GM10266 (cell line): ENCODE data around the gene ACP4.

ENCODE experiments used
- DNase-seq: peaks from one replicate; pipeline ENCODE4 v3.0.0; 2012; ENCODE audit errors: extremely low spot score
- TF ChIP-seq, protein P1 (sequence below): IDR thresholded peaks from 2 replicates; pipeline ENCODE4 v1.5.1; 2012; ENCODE audit warnings: mild to moderate bottlenecking, low read depth; ENCODE audit not compliant: control insufficient read depth, insufficient read depth; ENCODE audit errors: missing control alignments

Gene ACP4

DNA sequence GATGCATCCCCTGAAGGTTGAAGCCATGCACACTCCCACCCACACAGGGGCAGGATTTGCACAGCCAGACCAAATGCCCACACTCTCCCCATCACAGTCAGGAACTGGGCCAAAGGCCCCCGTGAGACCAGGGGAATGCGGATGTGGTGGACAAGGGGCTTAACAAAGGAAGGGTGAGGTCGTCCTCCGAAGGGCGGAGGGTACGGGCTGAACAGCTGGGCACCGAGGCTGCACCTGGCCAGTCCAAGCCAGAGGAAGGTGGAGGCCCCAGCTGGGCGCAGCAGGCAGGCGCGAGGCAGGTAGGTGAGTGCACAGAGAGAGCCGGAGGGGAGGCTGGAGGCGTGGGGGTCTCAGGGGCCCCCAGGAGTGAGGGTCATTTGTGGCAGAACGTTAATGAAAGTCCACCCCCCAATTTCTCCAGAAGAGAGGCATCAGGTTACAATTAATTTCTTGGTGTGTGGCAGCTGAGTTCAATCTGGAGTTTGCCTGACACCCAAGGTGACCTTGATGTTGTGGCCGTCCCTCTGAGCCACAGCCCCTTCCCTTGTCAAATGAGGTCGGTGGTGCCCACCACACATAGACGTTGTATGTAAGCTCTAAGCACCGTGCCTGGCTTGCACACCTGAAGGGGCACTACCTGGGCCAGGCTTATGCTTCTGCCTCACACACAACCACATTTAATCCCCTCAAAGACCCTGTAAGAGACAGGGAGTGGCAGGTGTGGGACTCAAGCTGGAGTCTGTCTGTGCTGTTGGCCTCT, 40.2 kb downstream of the ACP4 start:
- TF ChIP-seq, protein P1, sequence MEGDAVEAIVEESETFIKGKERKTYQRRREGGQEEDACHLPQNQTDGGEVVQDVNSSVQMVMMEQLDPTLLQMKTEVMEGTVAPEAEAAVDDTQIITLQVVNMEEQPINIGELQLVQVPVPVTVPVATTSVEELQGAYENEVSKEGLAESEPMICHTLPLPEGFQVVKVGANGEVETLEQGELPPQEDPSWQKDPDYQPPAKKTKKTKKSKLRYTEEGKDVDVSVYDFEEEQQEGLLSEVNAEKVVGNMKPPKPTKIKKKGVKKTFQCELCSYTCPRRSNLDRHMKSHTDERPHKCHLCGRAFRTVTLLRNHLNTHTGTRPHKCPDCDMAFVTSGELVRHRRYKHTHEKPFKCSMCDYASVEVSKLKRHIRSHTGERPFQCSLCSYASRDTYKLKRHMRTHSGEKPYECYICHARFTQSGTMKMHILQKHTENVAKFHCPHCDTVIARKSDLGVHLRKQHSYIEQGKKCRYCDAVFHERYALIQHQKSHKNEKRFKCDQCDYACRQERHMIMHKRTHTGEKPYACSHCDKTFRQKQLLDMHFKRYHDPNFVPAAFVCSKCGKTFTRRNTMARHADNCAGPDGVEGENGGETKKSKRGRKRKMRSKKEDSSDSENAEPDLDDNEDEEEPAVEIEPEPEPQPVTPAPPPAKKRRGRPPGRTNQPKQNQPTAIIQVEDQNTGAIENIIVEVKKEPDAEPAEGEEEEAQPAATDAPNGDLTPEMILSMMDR, result no peak
- DNase-seq, result no peak

DNA sequence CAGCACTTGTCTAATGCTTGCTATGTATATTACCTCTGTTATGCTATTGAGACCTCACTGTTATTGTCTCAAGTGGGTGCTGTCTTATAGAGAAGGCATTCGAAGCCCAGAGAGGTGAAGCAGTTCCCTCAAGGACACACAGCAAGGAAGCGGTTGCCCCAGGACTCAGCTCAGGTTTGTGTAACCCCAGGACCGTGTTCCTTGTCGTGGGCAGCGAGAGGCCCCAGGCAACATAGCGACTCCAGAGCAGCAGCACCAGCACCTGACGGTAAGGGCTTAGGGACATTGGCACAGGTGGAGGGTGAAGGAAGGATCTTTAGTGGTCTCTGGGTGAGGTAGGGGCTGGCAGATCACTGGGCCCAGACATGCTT, 40.8 kb downstream of the ACP4 start:
- DNase-seq, result no peak
- TF ChIP-seq, protein P1, result no peak

DNA sequence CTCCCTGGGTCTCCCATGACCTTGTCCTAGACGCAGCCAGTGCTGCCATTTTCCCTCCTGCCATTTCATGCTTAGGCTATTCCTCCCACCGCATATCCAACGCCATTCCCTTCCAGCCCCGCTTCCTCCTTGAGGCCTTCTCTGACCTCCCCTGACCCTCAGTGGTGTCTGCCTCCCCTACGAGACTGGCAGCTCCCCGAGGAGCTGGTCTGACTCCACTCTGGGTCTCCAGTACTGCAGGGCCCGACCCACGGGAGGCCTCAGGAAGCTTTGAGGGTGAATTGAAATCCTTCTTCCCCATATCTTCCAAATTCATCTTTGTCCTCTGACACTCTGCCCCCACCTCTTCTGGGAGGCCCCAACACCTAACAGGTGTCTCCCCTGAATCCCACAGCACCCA, 42.5 kb downstream of the ACP4 start:
- TF ChIP-seq, protein P1, result no peak
- DNase-seq, result no peak

DNA sequence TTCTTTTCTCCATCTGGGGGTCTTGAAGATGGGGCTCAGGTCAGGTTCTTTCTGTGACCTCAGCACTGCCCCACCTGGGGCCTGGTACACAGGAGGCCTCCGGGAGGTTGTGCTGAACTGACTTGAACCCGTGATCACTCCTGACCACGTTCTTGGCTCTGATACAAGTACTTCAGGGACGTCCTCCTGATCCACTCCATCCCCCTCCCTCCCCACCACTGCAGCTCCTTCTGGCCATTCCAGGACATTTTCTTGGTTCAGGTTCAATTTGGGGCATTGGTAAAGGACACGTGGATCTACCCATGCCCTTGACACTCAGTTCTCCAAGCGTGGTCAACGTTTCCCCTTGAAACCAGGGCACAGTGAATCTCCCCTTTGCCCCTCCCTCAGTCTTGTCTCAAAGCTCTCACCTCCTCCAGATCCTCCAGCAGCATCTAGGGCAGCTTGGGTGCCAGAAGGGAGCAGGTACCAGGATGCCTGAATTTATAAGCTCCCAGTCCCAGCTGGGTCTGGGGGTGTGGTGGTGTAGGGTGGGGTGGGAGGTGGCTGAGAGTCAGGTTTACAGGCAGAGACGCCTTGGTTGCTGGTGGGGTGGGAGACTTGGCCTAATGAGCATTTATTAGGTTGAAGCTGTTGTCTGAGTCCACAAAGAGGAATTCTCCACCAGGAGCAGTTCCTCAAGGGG, 43.0 kb downstream of the ACP4 start, which contains the start of gene KLK15:
Gene KLK15, minus strand, starts transcription at position 458 of the 685 bp plus-strand sequence. CDS start 2,082 bp downstream, outside the sequence.
- DNase-seq, result no peak

DNA sequence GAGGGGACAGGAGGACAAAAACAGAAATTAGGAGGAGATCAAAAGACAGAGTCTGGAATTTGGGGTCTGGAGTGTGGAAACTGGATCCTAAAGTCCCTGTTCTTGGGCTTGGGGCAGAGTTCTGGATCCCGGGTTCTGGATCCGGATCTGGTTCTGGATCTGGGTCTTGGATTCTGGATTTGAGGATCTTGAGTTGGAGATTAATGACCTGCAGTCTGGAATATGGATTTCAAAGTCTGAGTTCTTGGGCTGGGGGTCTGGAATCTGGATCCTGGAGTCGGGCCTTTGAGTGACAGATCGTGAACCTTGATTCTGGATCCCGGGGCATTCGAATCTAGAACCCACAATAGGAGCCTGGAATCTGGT, 43.6 kb downstream of the ACP4 start:
- DNase-seq, result no peak
- TF ChIP-seq, protein P1, result no peak

More for the DNA sequence above, 43.0 kb downstream of the ACP4 start, which contains the start of gene KLK15:
- TF ChIP-seq, protein P1, result no peak

DNA sequence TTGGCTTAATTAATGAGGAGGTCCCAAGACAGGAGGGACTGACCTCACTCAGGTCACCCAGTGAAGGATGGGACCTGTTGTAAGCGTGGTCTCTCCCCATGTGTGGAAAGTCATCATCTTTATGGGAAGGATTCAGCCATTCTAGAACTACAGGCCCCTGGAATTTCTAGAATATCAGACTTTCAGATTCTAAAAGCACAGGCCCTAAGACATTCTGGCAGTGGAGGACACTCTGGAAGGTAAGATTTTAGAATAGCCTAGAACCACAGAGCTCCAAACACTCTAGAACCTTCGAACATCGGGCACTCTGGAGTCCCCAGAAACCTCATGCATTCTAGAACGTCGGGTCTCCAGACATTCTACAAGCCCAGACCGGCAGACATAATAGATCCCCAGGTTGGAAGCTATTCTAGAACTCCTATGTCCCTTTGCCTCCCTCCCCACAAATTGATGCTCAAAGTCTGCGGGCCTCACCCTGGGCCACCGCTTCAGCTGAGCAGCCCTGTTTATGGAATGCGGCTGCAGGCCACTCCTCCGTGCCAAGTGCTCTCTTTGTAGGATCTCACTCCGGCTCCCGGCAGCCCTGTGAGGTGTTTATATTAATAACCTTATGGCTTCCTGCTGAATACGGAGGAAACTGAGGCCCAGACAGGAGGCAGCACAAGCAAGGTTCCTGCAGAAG, 45.0 kb downstream of the ACP4 start:
- no peak for DNase-seq
- TF ChIP-seq, protein P1, result no peak
